ENCODE measurements around the gene VNN1. TPM values are rescaled to one million over a fixed set of nuclear protein-coding genes. Genes with fewer than 3 reads are reported as not detected.

VNN1 gene
- total RNA-seq, 4 donors from 2014 or later = 0.84 to 1.5 (median 1.4) TPM; not detected in 1

GRCh38 chr6:132675749-132676148 lies 38.1 kb downstream of the VNN1 start:
- DNase-seq (ENCODE audit: low spot score in 2 of 2) = no peak
- no peak overlapping the region for H3K27ac ChIP-seq
- H3K4me1 ChIP-seq = no peaks in the 10 kb centered on the region

GRCh38 chr6:132675002-132675401 lies 38.9 kb downstream of the VNN1 start:
- Histone ChIP-seq H3K4me3 (no peak overlapping the region), H3K27me3 (no peaks in the 10 kb centered on the region), H3K9me3 (no peaks in the 10 kb centered on the region), H3K36me3 (no peaks in the 10 kb centered on the region), H3K4me1 (no peaks in the 10 kb centered on the region), H3K27ac (no peak overlapping the region)
- WGBS, 2 donors = 84 to 86% methylated on average over 3 of the region's 3 CpGs
- no peak for DNase-seq (ENCODE audit: low spot score in 2 of 2)
- TF ChIP-seq EP300 (IDR thresholded peaks at IDR 0.05) (no peak), CTCF (IDR thresholded peaks at IDR 0.05) (no peak), POLR2A (IDR thresholded peaks at IDR 0.05) (no peak)

More at GRCh38 chr6:132675749-132676148, 38.1 kb downstream of the VNN1 start:
- Histone ChIP-seq H3K27me3 (no peaks in the 10 kb centered on the region), H3K9me3 (no peaks in the 10 kb centered on the region), H3K36me3 (no peaks in the 10 kb centered on the region), H3K4me3 (no peak overlapping the region)
- TF ChIP-seq EP300 (IDR thresholded peaks at IDR 0.05) = no peak
- no peak for TF ChIP-seq POLR2A (IDR thresholded peaks at IDR 0.05)
- no peak for TF ChIP-seq CTCF (IDR thresholded peaks at IDR 0.05)

- TF ChIP-seq EP300 (IDR thresholded peaks at IDR 0.05) (no peak), CTCF (IDR thresholded peaks at IDR 0.05) (no peak), POLR2A (IDR thresholded peaks at IDR 0.05) (no peak)
- no peak for DNase-seq (ENCODE audit: low spot score in 2 of 2)
Observed at GRCh38 chr6:132673376-132674094, 40.3 kb downstream of the VNN1 start.

GRCh38 chr6:132671295-132671694 lies 42.6 kb downstream of the VNN1 start:
- no peak overlapping the region for H3K27ac ChIP-seq
- 94% methylated on average over 1 of the region's 1 CpG for WGBS, 2 donors
- no peak for TF ChIP-seq EP300 (IDR thresholded peaks at IDR 0.05)
- TF ChIP-seq POLR2A (IDR thresholded peaks at IDR 0.05) = no peak
- no peak for TF ChIP-seq CTCF (IDR thresholded peaks at IDR 0.05)

More at GRCh38 chr6:132673376-132674094, 40.3 kb downstream of the VNN1 start:
- Histone ChIP-seq H3K9me3 (no peaks in the 10 kb centered on the region), H3K36me3 (no peaks in the 10 kb centered on the region), H3K27ac (no peak overlapping the region), H3K4me3 (no peak overlapping the region), H3K27me3 (no peaks in the 10 kb centered on the region), H3K4me1 (no peaks in the 10 kb centered on the region)
- 52 to 64% methylated on average over 10 of the region's 10 CpGs for WGBS, 2 donors

GRCh38 chr6:132669690-132670291 lies 44.1 kb downstream of the VNN1 start:
- Histone ChIP-seq H3K9me3 (no peaks in the 10 kb centered on the region), H3K4me1 (no peaks in the 10 kb centered on the region), H3K4me3 (no peak overlapping the region), H3K36me3 (no peaks in the 10 kb centered on the region), H3K27ac (no peak overlapping the region), H3K27me3 (no peaks in the 10 kb centered on the region)
- WGBS, 2 donors = 8 to 13% methylated on average over 4 of the region's 4 CpGs
- no peak for DNase-seq (ENCODE audit: low spot score in 2 of 2)
- TF ChIP-seq POLR2A (IDR thresholded peaks at IDR 0.05) (no peak), EP300 (IDR thresholded peaks at IDR 0.05) (peak in 1 of 2 donors; percentile 27), CTCF (IDR thresholded peaks at IDR 0.05) (peak in 4 of 5 experiments; percentile 22 to 51 (median 40))

More at GRCh38 chr6:132671295-132671694, 42.6 kb downstream of the VNN1 start:
- Histone ChIP-seq H3K27me3 (no peaks in the 10 kb centered on the region), H3K4me3 (no peak overlapping the region), H3K36me3 (no peaks in the 10 kb centered on the region), H3K9me3 (no peaks in the 10 kb centered on the region), H3K4me1 (no peaks in the 10 kb centered on the region)
- no peak for DNase-seq (ENCODE audit: low spot score in 2 of 2)
